ENCODE data around the gene TRIP13. TPM values are rescaled to one million over a fixed set of nuclear protein-coding genes. Genes with fewer than 3 reads are reported as not detected.

Gene TRIP13
- total RNA-seq, 1 experiment from 2014 or later, result 47.0 TPM

DNA sequence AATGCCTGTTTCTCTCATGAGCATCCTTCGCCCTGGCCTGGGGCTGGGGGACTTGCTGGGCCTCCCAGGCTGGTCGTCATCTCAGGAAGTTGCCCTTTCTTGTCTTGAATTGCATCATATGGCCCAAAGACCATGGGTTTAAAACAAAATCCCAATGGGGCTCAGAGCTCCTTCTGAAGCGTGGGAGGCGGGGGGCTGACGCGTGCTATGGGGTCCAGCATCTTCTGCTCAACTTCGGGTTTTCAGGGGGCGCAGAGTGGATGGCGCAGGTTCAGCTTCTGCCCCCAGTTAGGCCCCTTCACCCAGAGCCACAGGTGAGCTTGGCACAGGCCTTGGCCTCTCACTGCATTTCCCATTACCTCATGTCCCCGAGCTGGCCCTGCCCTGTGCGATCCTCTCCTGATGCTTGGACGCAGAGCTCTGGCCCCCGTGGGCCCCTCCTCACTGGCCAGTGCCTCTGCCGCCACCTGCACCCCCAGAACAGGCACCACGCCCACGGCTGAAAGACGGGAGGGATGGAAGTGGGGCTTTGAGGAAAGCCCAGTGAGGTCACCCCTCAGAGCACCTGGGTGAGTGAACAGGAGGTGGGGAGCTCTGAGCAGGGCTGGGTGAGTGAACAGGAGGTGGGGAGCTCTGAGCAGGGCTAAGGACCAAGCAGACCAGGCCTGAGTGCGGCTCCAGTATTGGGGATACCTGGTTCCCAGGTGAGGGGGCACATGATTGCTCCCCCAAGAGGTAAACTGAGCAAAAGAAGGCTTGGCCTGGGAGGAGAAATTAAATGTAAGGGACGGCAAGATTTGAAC, 56.0 kb downstream of the TRIP13 start:
- DNase-seq (ENCODE audit: low read depth, low spot score), result no peak
- in situ Hi-C loops (cut with HindIII; ENCODE audit: low pct_unique_long_range_greater_than_20kb, low sequenced_read_pairs), result loop anchor here (25.0 kb wide), 1 partner anchor 214 kb away; no protein-coding TSS in a partner anchor

GRCh38 chr5:949275-949543, 56.5 kb downstream of the TRIP13 start:
- DNase-seq (ENCODE audit: low read depth, low spot score), result no peak
- in situ Hi-C loops (cut with HindIII; ENCODE audit: low pct_unique_long_range_greater_than_20kb, low sequenced_read_pairs), result loop anchor here (25.0 kb wide), 1 partner anchor 213 kb away; no protein-coding TSS in a partner anchor

DNA sequence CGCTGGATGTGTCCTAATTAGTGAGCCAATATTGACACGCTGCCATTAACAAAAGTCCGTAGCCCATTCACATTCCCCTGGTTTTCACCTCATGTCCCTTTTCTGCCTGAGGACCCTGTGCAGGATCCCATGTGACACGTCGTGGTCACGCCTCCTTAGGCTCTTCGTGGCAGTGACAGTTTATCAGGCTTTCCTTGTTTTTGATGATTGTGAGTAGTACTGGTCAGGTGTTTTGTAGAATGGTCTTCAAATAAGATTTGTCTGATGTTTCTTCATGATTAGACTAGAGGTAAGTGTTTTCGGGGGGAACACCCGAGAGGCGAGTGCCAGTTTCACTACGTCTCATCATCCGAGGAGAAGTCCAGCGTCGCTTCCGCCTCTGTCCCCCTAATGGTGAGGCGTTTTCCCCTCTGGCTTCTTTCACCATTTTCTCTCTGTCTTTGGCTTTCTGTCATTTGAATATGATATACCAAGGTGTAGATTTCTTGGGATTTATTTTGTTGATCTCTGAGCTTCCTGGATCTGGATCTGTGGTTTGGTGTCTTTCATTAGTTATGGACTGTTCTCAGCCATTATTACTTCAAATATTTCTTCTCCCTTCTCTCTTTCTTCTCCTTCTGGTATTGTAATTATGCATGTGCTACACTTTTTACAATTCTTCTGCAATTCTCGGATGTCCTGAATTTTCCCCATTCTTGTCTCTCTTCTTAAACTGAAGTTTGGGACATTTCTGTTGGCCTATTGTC, 57.3 kb downstream of the TRIP13 start:
- in situ Hi-C loops (cut with HindIII; ENCODE audit: low pct_unique_long_range_greater_than_20kb, low sequenced_read_pairs), result loop anchor here (25.0 kb wide), 1 partner anchor 212 kb away; no protein-coding TSS in a partner anchor
- no peak for DNase-seq (ENCODE audit: low read depth, low spot score)

- in situ Hi-C loops (cut with HindIII; ENCODE audit: low pct_unique_long_range_greater_than_20kb, low sequenced_read_pairs), result no loop called here
- DNase-seq (ENCODE audit: low read depth, low spot score), result no peak
These were observed 59.4 kb downstream of the TRIP13 start for GRCh38 chr5:951940-952596.

- no peak for DNase-seq (ENCODE audit: low read depth, low spot score)
- in situ Hi-C loops (cut with HindIII; ENCODE audit: low pct_unique_long_range_greater_than_20kb, low sequenced_read_pairs), result no loop called here
These were observed 60.0 kb downstream of the TRIP13 start for GRCh38 chr5:952597-953271.

- in situ Hi-C loops (cut with HindIII; ENCODE audit: low pct_unique_long_range_greater_than_20kb, low sequenced_read_pairs), result no loop called here
- no peak for DNase-seq (ENCODE audit: low read depth, low spot score)
These were observed 61.1 kb downstream of the TRIP13 start for GRCh38 chr5:953535-954449.

DNA sequence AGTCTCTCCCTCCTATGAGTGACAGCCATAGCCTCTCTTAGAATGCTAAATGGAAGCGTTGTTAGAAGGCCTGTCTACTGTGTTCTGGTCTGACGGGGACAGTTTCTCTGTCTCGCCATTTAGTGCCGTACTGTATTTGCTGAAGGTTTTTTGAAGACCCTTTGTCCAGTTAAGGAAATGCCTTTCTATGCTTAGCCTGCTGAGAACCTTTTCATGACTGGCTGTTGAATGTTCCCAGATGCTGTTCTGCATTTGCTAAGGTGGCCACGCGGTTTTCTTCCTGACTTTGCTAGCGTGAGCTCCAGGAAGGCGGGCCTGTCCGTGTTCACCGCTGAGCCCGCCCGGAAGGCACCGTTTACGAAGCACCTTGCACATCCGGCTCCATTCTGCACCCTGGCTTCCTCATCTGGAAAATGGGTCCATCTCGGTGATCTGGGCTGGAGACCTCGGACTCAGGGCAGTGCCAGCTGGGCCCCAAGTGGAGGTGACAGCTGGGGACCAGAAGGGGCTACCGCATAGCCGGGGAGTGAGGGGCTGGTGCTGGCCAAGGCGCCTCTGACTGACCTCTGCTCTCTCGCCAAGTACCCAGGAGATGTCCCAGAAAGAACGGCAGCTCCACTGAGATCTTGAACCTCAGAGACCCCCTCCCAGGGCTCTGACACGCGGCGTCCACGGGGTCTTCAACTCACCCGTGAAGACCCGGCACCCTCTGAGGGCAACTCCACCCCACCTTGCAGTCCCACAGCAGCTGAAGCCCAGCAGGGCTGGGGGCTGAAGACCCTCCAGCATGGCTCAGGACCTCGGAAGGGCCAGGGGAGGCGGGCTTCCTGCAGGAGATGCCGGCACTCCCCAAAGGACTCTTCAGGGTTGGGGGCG, 63.4 kb downstream of the TRIP13 start:
- no peak for DNase-seq (ENCODE audit: low read depth, low spot score)
- in situ Hi-C loops (cut with HindIII; ENCODE audit: low pct_unique_long_range_greater_than_20kb, low sequenced_read_pairs), result no loop called here

DNA sequence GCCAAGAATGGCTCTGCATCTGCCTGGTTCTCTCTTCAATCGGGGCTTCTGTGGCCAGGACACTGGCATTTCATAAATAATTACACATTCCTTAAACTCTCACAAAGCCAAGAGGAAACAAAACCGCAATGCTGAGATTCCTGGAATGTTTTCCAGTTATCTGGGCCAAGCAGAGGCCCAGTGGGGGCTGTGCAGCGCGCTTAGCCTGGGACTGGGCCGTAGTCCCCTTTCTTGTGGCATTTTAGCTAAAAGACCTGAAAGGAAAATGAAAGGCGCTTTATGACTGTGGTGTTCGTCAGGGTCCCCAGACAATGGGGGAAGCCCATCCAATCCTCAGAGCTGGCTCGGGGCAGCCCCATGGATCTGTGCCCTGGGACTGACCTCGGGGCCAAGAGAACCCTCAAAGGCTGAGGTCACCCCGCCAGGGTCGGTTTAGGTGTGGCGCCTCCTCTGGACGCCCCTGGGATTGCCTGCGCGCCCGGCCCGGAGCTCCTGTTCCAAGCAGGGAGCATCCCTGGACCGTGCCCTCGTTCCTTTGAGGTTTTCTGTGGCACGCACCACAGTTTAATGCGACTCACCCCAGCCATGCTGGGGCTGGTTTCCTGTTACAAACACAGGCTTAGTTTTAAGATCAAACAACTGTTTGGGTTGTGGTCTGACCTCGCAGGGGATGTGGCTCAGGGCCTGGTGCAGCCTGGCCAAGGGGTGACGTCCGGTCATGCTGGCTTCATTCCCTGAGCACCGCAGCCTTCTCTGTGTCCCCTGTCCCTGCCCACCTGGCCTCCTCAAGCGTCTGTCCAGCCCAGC, 64.5 kb downstream of the TRIP13 start:
- peak; percentile 76 for DNase-seq (ENCODE audit: low read depth, low spot score)
- in situ Hi-C loops (cut with HindIII; ENCODE audit: low pct_unique_long_range_greater_than_20kb, low sequenced_read_pairs), result no loop called here

DNA sequence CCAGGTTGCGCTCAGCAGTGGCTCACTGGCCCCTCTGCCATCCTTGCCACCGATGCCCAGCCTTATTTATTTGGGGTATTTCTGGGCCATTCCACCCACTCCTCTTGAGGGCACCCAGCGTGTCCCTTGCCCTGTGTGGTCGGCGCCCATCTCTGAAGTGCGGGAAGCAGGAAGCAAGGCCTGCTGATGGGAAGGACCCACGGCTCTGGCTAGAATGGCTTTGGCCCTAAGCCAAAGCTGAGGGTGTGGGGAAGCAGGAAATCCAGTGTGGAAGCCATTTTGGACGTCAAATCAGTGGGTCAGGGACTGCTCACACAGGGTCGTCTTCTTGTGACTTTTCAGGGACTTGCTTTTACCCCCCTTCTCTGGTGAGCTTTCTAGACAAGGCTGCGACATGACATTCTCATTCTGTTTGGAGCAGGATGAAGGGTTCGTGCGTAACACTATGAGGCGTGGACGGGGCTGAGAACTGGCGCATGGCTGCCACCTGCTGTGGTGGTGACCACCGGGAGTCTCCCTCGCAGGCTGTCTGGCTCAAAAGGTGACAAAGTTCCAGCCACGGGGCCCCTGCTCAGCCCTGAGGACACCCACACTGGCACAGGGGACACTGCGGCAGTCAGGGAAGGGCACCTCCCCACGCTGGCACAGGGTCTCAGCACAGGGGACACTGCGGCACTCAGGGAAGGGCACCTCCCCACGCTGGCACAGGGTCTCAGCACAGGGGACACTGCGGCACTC, 65.2 kb downstream of the TRIP13 start:
- in situ Hi-C loops (cut with HindIII; ENCODE audit: low pct_unique_long_range_greater_than_20kb, low sequenced_read_pairs), result no loop called here
- DNase-seq (ENCODE audit: low read depth, low spot score), result no peak

- in situ Hi-C loops (cut with HindIII; ENCODE audit: low pct_unique_long_range_greater_than_20kb, low sequenced_read_pairs), result no loop called here
- no peak for DNase-seq (ENCODE audit: low read depth, low spot score)
These were observed 66.3 kb downstream of the TRIP13 start for GRCh38 chr5:958701-959571.

- in situ Hi-C loops (cut with HindIII; ENCODE audit: low pct_unique_long_range_greater_than_20kb, low sequenced_read_pairs), result no loop called here
- no peak for DNase-seq (ENCODE audit: low read depth, low spot score)
These were observed 67.2 kb downstream of the TRIP13 start for GRCh38 chr5:959581-960531.

DNA sequence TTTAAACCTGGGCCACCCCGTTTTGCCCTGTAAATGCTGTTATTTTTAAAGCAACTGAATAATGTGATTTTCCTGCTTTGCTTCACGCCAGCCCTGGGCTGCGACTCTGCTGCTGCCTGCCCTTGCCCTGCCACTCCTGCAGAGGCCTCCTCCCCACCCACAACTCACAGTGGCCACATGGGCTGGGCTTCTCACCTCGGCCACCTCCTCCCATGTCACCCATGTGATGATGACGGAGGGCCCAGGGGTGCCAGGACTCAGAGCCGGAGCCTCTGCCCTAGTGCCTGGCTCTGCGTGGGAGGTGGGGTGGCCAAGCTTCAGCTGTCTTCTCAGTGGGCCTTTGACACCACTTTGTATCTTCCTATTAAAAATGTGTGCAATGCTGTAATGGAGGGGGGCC, 67.9 kb downstream of the TRIP13 start:
- DNase-seq (ENCODE audit: low read depth, low spot score), result no peak
- in situ Hi-C loops (cut with HindIII; ENCODE audit: low pct_unique_long_range_greater_than_20kb, low sequenced_read_pairs), result no loop called here
